OCI-LY7 (cell line): ENCODE data around the gene RSBN1L. TPM values are rescaled to one million over a fixed set of nuclear protein-coding genes. Genes with fewer than 3 reads are reported as not detected.

Source experiments
- BruUV-seq: library from RNA; stranded (reverse); fragments of 400-500 nt; replicated peaks from 2 replicates; lab custom pipeline; 2021; lab: Mats Ljungman, UMichigan
- CTCF ChIA-PET: fragments of 300-600 bp; sonication (Branson Sonifier 250); formaldehyde crosslinking; loops from one replicate; lab custom pipeline; 2022; ENCODE audit warnings: antibody characterized with exemption; ENCODE audit not compliant: unreplicated experiment; lab: Charles Lee
- POLR2A ChIA-PET: fragments of 300-600 bp; sonication (Branson Sonifier 250); formaldehyde crosslinking; loops from one replicate; lab custom pipeline; 2022; ENCODE audit warnings: antibody characterized with exemption; lab: Charles Lee
- DNase-seq: peaks from one replicate; pipeline ENCODE4 v3.0.0-alpha.2; 2015; ENCODE audit warnings: low spot score
- H2AFZ ChIP-seq: fragments of 200-600 bp; sonication (generic), shearing (Covaris generic); 2 replicates; pipeline ENCODE4 v1.6.1; 2014; ENCODE audit warnings: mild to moderate bottlenecking, antibody characterized with exemption, low read length, moderate library complexity
- H3K27ac ChIP-seq: fragments of 200-600 bp; sonication (generic); 2 replicates; pipeline ENCODE4 v1.5.1; 2014; ENCODE audit warnings: mixed run types, low read depth, mild to moderate bottlenecking, moderate library complexity, low read length, inconsistent platforms; ENCODE audit not compliant: poor library complexity, severe bottlenecking
- H3K36me3 ChIP-seq: fragments of 200-600 bp; sonication (generic); 2 replicates; pipeline ENCODE4 v1.6.1; 2014; ENCODE audit warnings: mild to moderate bottlenecking, antibody characterized with exemption, low read length, moderate library complexity, mixed read lengths; ENCODE audit not compliant: insufficient read depth
- H3K4me1 ChIP-seq: fragments of 200-600 bp; sonication (generic); 2 replicates; pipeline ENCODE4 v1.5.1; 2014; ENCODE audit warnings: mild to moderate bottlenecking, low read length; ENCODE audit not compliant: insufficient read depth, poor library complexity, severe bottlenecking
- H3K4me2 ChIP-seq: fragments of 200-600 bp; sonication (generic); 2 replicates; pipeline ENCODE4 v1.6.1; 2014; ENCODE audit warnings: mild to moderate bottlenecking, low read length
- H3K4me3 ChIP-seq: fragments of 200-600 bp; sonication (generic); 2 replicates; pipeline ENCODE4 v1.5.1; 2014; ENCODE audit warnings: mild to moderate bottlenecking, low read depth, low read length; ENCODE audit not compliant: poor library complexity, severe bottlenecking
- H3K79me2 ChIP-seq: fragments of 200-600 bp; sonication (generic); 2 replicates; pipeline ENCODE4 v1.6.1; 2016; ENCODE audit warnings: low read depth, mild to moderate bottlenecking, low read length, moderate library complexity, mixed read lengths; ENCODE audit not compliant: insufficient read depth
- H3K9me2 ChIP-seq: fragments of 200-600 bp; sonication (generic); 2 replicates; pipeline ENCODE4 v1.6.1; 2016; ENCODE audit warnings: mild to moderate bottlenecking, low read length, mixed read lengths; ENCODE audit not compliant: insufficient read depth
- H3K9me3 ChIP-seq: fragments of 200-600 bp; sonication (generic); 2 replicates; pipeline ENCODE4 v1.6.1; 2014; ENCODE audit warnings: mild to moderate bottlenecking, mixed run types, low read length, mixed read lengths
- H4K20me1 ChIP-seq: fragments of 200-600 bp; sonication (generic); 2 replicates; pipeline ENCODE4 v1.6.1; 2014; ENCODE audit warnings: mild to moderate bottlenecking, antibody characterized with exemption, low read length, moderate library complexity, mixed read lengths; ENCODE audit not compliant: insufficient read depth
- EZH2phosphoT487 ChIP-seq: fragments of 200-600 bp; sonication (generic); IDR thresholded peaks from 2 replicates; pipeline ENCODE4 v1.6.1; 2018; ENCODE audit warnings: low read depth, borderline replicate concordance, mild to moderate bottlenecking, mixed run types, antibody characterized with exemption, low read length, moderate library complexity, mixed read lengths
- intact Hi-C: fragments of 100-400 bp; cut with micrococcal nuclease; formaldehyde crosslinking; loops from one replicate; pipeline ENCODE4 v1.10.0; 2022; ENCODE audit not compliant: unreplicated experiment
- total RNA-seq, 2 experiments: library from RNA; depleted of rRNA in 1 of 2; stranded (reverse); fragments of >200 nt in 1 of 2; shearing (Covaris generic) in 1 of 2; gene quantifications; 2 replicates each; pipeline ENCODE4 v1.2.3, GENCODE V29; 2014 to 2022
- TF ChIP-seq, protein P1 (sequence below): fragments of 200-600 bp; sonication (generic); conservative IDR thresholded peaks from 2 replicates; pipeline ENCODE4 v1.5.1; 2014; ENCODE audit warnings: mild to moderate bottlenecking, antibody characterized with exemption, low read length, moderate library complexity, mixed read lengths

RSBN1L gene
- total RNA-seq, 2 experiments from 2014 or later = 23.3 to 30.4 TPM

DNA sequence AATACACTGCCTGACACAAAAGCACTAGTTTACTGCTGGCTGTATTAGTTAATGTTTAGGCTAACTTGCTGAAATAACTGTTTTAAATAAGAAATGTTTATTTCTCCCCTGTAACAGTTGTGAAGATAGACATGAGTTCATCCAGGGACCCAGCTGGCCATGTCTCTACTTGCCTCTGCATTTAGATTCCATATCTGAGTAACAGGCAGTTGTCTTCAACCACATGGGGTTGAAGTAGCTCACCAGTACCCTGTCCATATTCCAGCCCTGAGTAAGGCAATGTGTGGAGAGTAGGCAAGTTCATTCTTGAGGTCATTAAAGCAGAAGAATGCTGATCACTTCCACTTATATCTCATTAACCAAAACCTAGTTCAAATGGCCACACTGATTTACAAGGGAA lies 31.1 kb upstream of the RSBN1L start:
- no peak for DNase-seq
- ChIA-PET POLR2A (interaction anchor here (0.5 kb wide), 1 partner anchor 85 kb away, joined by 4 read pairs; no protein-coding TSS in a partner anchor), CTCF (no interaction called here)
- no peaks in the 10 kb centered on the region for H3K9me3 ChIP-seq
- no peak overlapping the region for H3K27ac ChIP-seq
- no peaks in the 10 kb centered on the region for H3K4me1 ChIP-seq
- H3K4me3 ChIP-seq = no peak overlapping the region
- intact Hi-C loops = no loop called here
- no peaks in the 10 kb centered on the region for H3K36me3 ChIP-seq
- TF ChIP-seq EZH2phosphoT487 = no peak
- TF ChIP-seq, protein P1, sequence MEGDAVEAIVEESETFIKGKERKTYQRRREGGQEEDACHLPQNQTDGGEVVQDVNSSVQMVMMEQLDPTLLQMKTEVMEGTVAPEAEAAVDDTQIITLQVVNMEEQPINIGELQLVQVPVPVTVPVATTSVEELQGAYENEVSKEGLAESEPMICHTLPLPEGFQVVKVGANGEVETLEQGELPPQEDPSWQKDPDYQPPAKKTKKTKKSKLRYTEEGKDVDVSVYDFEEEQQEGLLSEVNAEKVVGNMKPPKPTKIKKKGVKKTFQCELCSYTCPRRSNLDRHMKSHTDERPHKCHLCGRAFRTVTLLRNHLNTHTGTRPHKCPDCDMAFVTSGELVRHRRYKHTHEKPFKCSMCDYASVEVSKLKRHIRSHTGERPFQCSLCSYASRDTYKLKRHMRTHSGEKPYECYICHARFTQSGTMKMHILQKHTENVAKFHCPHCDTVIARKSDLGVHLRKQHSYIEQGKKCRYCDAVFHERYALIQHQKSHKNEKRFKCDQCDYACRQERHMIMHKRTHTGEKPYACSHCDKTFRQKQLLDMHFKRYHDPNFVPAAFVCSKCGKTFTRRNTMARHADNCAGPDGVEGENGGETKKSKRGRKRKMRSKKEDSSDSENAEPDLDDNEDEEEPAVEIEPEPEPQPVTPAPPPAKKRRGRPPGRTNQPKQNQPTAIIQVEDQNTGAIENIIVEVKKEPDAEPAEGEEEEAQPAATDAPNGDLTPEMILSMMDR = no peak
- H4K20me1 ChIP-seq = no peaks in the 10 kb centered on the region
- no peaks in the 10 kb centered on the region for H3K79me2 ChIP-seq
- H2AFZ ChIP-seq = no peak overlapping the region
- H3K9me2 ChIP-seq = no peaks in the 10 kb centered on the region
- no TSS peak for BruUV-seq
- no peak overlapping the region for H3K4me2 ChIP-seq

DNA sequence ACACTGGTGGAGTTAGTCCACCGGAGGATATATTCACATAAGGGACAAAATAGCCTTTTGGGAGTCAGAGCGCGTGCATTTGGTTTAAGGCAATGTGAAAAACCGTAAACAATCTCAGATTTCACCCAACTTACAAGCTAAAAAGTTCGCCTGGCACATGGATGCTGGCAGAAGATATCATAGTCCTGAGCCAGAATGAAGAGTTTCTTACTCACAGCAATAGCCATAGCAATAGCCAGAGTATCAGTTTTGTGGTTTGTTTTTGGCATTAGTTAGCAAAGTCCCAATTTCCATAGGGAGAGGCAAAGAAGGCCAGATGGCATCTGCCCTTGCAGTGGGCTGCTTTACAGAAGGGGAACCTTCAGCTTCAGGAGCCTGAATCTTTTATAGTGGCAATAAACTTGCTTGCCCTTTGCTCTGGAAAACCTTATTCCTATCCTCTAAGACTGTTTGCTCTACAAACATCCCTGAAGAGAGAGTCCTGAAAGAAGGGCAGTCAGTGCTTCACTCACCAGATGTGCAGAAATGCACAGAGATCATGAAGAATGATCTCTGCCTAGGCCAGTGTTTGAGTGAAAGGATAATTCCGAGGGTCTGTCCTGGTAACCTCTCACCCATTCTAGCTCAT lies 28.7 kb upstream of the RSBN1L start:
- TF ChIP-seq EZH2phosphoT487 = no peak
- TF ChIP-seq, protein P1 = no peak
- Histone ChIP-seq H2AFZ (no peak overlapping the region), H3K27ac (no peak overlapping the region), H3K4me1 (no peaks in the 10 kb centered on the region), H4K20me1 (no peaks in the 10 kb centered on the region), H3K9me3 (no peaks in the 10 kb centered on the region), H3K4me3 (no peak overlapping the region), H3K36me3 (no peaks in the 10 kb centered on the region), H3K4me2 (no peak overlapping the region), H3K79me2 (no peaks in the 10 kb centered on the region), H3K9me2 (no peaks in the 10 kb centered on the region)
- no peak for DNase-seq
- intact Hi-C loops = no loop called here
- POLR2A ChIA-PET = interaction anchor here (1.3 kb wide), 1 partner anchor 28 kb away, joined by 3 read pairs; no protein-coding TSS in a partner anchor
- no TSS peak for BruUV-seq
- CTCF ChIA-PET = no interaction called here

DNA sequence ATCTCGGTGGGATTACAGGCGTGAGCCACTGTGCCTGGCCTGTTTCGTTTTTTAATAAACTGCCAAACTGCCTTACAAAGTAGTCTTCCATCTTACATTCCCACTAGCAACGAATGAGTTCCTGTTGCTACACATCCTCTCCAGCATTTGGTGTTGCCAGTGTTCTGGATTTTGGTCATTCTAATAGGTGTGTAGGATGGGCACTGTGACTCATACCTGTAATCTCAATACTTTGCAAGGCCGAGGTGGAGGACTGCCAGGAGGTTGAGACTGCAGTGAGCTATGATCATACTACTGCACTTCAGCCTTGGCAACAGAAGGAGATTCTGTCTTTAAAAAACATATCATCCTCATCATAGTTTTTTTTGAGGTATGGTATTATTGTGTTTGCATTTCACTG lies 21.4 kb upstream of the RSBN1L start:
- Histone ChIP-seq H3K4me3 (no peak overlapping the region), H3K4me2 (no peak overlapping the region), H3K9me2 (no peaks in the 10 kb centered on the region), H3K4me1 (no peaks in the 10 kb centered on the region), H3K27ac (no peak overlapping the region), H2AFZ (no peak overlapping the region), H3K9me3 (no peaks in the 10 kb centered on the region), H3K79me2 (no peaks in the 10 kb centered on the region), H4K20me1 (no peaks in the 10 kb centered on the region), H3K36me3 (no peaks in the 10 kb centered on the region)
- intact Hi-C loops = no loop called here
- ChIA-PET CTCF (no interaction called here), POLR2A (interaction anchor here (1.3 kb wide), 1 partner anchor 18 kb away, joined by 4 read pairs; no protein-coding TSS in a partner anchor)
- TF ChIP-seq EZH2phosphoT487 = no peak
- TF ChIP-seq, protein P1 = no peak
- no TSS peak for BruUV-seq
- no peak for DNase-seq
